Measurements from ENCODE around the gene GPR160. TPM values are rescaled to one million over a fixed set of nuclear protein-coding genes. Genes with fewer than 3 reads are reported as not detected.

GPR160 gene
- total RNA-seq, 2 donors from 2014 or later: 26.4 to 31.9 TPM

DNA sequence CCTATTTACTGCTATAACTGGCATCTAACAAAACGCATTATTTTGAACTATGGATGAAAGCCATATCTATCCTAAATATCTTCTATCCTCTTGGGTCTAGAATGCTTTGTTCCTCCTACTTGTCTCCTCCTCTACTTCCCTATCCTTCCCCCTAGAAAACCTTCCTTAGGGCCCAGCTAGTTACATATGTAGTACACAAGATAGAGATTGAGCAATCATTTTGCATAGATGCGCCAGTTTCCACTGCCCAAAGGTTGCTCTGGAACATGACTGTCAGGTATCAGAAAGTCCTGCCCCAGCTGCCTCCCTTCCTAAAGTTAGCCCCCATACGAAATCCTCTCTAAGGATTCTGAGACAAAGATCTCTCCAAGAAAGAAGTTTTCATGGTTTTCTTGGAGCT, 55.1 kb downstream of the GPR160 start:
- no peak for TF ChIP-seq POLR2A (IDR thresholded peaks at IDR 0.05)
- TF ChIP-seq CTCF (IDR thresholded peaks at IDR 0.05): no peak
- DNase-seq (no peak), ATAC-seq (no peak)
- Histone ChIP-seq H3K4me1 (no peaks in the 10 kb centered on the region), H3K4me3 (no peak overlapping the region), H3K36me3 (replicated peaks in 1 of 2; ENCODE audit: insufficient read depth in 1 of 2, low read depth in 2 of 2) (peaks cover 3 to 20% of the 10 kb centered on the region in 2 donors), H3K9me3 (no peaks in the 10 kb centered on the region), H3K27ac (no peak overlapping the region), H3K27me3 (no peaks in the 10 kb centered on the region)
- 91 to 92% methylated on average over 3 of the region's 3 CpGs for WGBS, 2 donors
- intact Hi-C loops (cut with DNase I): no loop called here

DNA sequence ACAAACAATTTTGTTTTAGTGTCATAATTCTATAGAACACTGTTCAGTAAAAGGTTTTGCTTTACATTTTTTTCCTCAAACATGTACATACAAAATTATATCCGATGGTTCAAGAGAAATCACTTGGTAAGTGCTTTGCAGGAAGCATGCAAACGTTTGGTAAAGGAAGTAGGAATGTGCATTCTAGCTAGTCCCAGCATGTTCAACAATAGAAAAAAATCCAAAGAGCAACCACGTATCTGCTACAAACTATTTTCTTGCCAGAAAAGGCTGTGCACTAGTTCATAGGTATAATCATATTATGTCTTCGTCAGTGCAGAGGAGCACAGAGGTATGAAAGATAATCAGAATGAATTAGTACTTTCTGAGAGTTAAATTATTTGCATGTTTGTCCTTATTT, 58.0 kb downstream of the GPR160 start:
- DNase-seq (no peak), ATAC-seq (no peak)
- H3K4me1 ChIP-seq: no peaks in the 10 kb centered on the region
- peaks cover 3 to 28% of the 10 kb centered on the region in 2 donors for H3K36me3 ChIP-seq (replicated peaks in 1 of 2; ENCODE audit: insufficient read depth in 1 of 2, low read depth in 2 of 2)
- H3K27ac ChIP-seq: no peak overlapping the region
- H3K4me3 ChIP-seq: no peak overlapping the region
- H3K27me3 ChIP-seq: no peaks in the 10 kb centered on the region
- H3K9me3 ChIP-seq: no peaks in the 10 kb centered on the region
- TF ChIP-seq POLR2A (IDR thresholded peaks at IDR 0.05) (no peak), CTCF (IDR thresholded peaks at IDR 0.05) (no peak)
- WGBS, 2 donors: 73% methylated on average over 4 of the region's 4 CpGs
- intact Hi-C loops (cut with DNase I): no loop called here

DNA sequence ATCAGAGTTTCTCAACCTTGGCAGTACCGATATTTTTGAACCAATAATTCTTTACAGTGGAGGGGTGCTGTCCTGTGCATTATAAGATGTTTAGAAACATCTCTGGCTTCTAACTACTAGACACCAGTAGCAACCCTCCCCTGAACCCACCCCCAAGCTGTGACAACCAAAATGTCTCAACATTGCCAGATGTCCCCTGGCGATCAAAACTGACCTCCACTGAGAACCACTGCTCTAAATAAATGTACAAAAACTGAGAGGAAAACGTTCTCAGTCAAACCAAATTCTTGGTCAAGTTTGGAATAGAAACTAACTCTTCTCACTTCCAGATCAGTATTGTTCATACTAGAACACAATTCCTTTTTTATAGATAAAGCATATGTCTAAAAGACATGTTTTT, 58.5 kb downstream of the GPR160 start:
- no peaks in the 10 kb centered on the region for H3K27me3 ChIP-seq
- no peak for ATAC-seq
- no peak overlapping the region for H3K4me3 ChIP-seq
- 83 to 86% methylated on average over 3 of the region's 3 CpGs for WGBS, 2 donors
- DNase-seq: no peak
- H3K27ac ChIP-seq: no peak overlapping the region
- H3K9me3 ChIP-seq: no peaks in the 10 kb centered on the region
- intact Hi-C loops (cut with DNase I): no loop called here
- peaks cover 3 to 28% of the 10 kb centered on the region in 2 donors for H3K36me3 ChIP-seq (replicated peaks in 1 of 2; ENCODE audit: insufficient read depth in 1 of 2, low read depth in 2 of 2)
- TF ChIP-seq CTCF (IDR thresholded peaks at IDR 0.05) (no peak), POLR2A (IDR thresholded peaks at IDR 0.05) (no peak)
- no peaks in the 10 kb centered on the region for H3K4me1 ChIP-seq

DNA sequence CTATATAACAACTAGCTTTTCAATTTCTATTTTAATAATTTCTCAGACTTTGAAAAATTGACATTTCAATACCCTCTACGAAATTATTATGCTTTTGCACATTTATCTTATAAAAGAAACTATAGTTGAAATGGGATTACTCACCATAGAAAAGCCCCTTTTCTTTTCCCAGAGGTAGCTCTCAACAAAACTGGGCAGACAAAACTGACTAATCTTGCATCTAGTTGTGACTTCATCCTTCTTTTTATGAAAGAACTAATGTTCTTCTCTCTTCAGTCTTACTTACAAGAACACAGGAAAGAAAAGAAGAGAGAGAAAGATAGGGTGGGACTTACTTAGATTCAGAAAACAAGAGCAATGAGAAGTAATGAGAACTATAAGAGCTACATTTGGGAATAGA, 61.0 kb downstream of the GPR160 start:
- intact Hi-C loops (cut with DNase I): no loop called here
- TF ChIP-seq CTCF (IDR thresholded peaks at IDR 0.05) (no peak), POLR2A (IDR thresholded peaks at IDR 0.05) (no peak)
- no peaks in the 10 kb centered on the region for H3K9me3 ChIP-seq
- no peak overlapping the region for H3K4me3 ChIP-seq
- peaks cover 15 to 35% of the 10 kb centered on the region in 2 donors for H3K36me3 ChIP-seq (replicated peaks in 1 of 2; ENCODE audit: insufficient read depth in 1 of 2, low read depth in 2 of 2)
- WGBS, 2 donors: 61 to 71% methylated on average over 1 of the region's 1 CpG
- no peak for DNase-seq
- no peaks in the 10 kb centered on the region for H3K27me3 ChIP-seq
- no peak overlapping the region for H3K27ac ChIP-seq
- ATAC-seq: no peak
- H3K4me1 ChIP-seq: no peaks in the 10 kb centered on the region

- Histone ChIP-seq H3K4me1 (no peaks in the 10 kb centered on the region), H3K9me3 (no peaks in the 10 kb centered on the region), H3K4me3 (no peak overlapping the region), H3K36me3 (replicated peaks in 1 of 2; ENCODE audit: insufficient read depth in 1 of 2, low read depth in 2 of 2) (peaks cover 15 to 26% of the 10 kb centered on the region in 2 donors), H3K27ac (no peak overlapping the region), H3K27me3 (no peaks in the 10 kb centered on the region)
- ATAC-seq: no peak
- intact Hi-C loops (cut with DNase I): no loop called here
- DNase-seq: no peak
- 88 to 95% methylated on average over 1 of the region's 1 CpG for WGBS, 2 donors
- TF ChIP-seq CTCF (IDR thresholded peaks at IDR 0.05): no peak
- no peak for TF ChIP-seq POLR2A (IDR thresholded peaks at IDR 0.05)
Observed at GRCh38 chr3:170100944-170101343, 63.1 kb downstream of the GPR160 start.

Measured in body of pancreas (tissue), 4 donors.